HG02884 (cell line): ENCODE measurements around the gene EDRF1.
"Not testable (repeated sequence)": the region's sequence is repeated elsewhere in the genome, so short reads cannot be mapped to it uniquely, and the experiment has no call there.

Experiments
- ATAC-seq: cut with Tn5 transposase; IDR thresholded peaks from one replicate; pipeline ENCODE4 v1.9.1; 2021; ENCODE audit warnings: mild to moderate bottlenecking, moderate library complexity; ENCODE audit not compliant: unreplicated experiment

EDRF1 gene

GRCh38 chr10:125707541-125708468 is 11.7 kb upstream of the EDRF1 start:
- ATAC-seq: no peak

- no peak for ATAC-seq
Observed at GRCh38 chr10:125708971-125709503, 10.5 kb upstream of the EDRF1 start.

- ATAC-seq: no peak
Observed at GRCh38 chr10:125709553-125710474, 9.7 kb upstream of the EDRF1 start.

DNA sequence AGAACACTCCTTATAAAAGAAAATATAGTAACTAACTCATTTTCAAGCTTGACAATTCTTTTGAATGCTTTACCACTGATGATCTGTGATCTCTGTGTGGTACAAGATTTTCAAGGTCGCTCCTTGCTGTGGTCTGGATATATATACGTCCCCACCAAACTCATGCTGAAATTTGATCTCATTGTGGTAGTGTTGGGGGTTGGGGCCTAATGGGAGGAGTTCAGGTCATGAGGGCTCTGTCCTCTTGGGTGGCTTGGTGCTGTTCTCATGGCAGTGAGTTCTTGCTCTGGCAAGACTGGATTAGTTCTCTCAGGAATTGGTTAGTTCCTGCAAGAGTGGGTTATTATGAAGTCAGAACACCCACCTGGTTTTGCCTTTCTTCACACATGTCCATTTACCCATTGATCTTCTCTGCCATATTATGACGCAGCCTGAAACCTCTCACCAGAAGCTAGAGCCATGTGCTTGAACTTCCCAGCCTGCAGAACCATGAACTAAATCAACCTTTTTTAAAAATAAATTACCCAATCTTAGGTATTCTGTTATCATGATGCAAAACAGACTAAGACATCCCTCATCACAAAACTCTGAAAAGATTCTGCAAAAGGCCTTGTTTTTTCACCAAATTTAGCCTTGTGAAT is 8.3 kb upstream of the EDRF1 start:
- no peak for ATAC-seq

- not testable (repeated sequence) for ATAC-seq
Observed at GRCh38 chr10:125714728-125715127, 4.8 kb upstream of the EDRF1 start.

GRCh38 chr10:125720002-125720382 is 483 bp downstream of the EDRF1 start:
- ATAC-seq: no peak

GRCh38 chr10:125721035-125721434 is 1.5 kb downstream of the EDRF1 start:
- no peak for ATAC-seq

DNA sequence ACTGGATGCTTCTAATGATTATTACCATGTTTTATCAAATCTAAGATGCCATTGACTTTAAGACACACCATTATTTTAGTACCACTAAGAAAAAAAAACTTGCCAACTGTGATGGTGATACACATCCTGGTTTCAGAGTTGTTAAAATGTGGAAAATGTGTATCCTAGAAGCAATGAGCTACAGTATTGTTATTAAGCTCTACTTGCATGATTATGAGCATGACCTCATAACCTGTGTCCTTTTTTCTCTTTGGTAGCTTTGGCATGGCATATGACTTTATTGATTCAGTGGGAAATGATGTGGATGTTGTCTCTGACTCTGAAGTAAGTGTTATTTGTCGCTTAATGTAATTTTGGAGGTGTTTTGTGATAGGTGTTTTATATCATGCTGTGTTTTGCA is 3.3 kb downstream of the EDRF1 start:
- no peak for ATAC-seq

- no peak for ATAC-seq
Observed at GRCh38 chr10:125726914-125727313, 7.4 kb downstream of the EDRF1 start.

DNA sequence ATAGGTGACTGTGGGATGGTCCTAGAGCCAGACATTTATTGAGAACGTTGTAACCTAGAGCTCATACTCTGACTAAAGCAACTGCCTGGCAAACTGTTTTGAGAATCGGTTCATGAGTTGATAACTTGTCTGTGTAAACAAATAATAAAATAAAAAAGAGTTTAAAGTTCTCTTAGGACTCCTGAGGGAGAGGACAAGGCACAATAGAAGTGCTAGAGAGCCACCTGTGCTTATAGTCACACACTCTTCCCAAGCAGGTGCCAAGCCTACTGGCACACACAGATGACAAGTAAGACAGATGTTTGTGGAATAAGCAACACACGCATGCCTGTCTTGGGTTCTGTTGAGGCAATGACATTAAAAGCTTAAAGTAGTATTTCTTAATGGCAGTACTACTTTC is 7.9 kb downstream of the EDRF1 start:
- no peak for ATAC-seq

GRCh38 chr10:125734148-125734547 is 14.6 kb downstream of the EDRF1 start:
- ATAC-seq: no peak

- no peak for ATAC-seq
Observed at GRCh38 chr10:125734823-125735222, 15.3 kb downstream of the EDRF1 start.

DNA sequence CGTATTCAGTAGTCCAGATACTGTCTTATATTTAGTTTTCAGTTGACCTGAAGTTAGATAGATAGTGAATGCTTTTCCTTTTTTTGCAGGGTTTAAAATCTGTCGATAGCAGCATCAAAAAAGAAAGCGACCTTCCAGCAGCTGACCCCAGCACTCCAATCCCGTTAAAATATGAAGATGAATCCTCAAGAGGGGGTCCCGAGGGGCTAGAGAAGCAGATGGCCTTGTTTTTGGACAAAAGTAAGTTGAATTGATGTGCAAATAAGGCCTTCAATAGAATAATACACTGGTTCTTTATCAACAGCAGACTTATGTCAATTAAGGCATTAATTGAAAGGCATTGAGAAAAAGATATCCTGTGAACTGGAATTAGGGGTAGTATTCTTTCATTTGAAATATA is 18.7 kb downstream of the EDRF1 start:
- ATAC-seq: no peak

- no peak for ATAC-seq
Observed at GRCh38 chr10:125739994-125740679, 20.6 kb downstream of the EDRF1 start.

GRCh38 chr10:125742465-125742864 is 23.0 kb downstream of the EDRF1 start:
- no peak for ATAC-seq

- ATAC-seq: no peak
Observed at GRCh38 chr10:125744909-125745308, 25.4 kb downstream of the EDRF1 start.

DNA sequence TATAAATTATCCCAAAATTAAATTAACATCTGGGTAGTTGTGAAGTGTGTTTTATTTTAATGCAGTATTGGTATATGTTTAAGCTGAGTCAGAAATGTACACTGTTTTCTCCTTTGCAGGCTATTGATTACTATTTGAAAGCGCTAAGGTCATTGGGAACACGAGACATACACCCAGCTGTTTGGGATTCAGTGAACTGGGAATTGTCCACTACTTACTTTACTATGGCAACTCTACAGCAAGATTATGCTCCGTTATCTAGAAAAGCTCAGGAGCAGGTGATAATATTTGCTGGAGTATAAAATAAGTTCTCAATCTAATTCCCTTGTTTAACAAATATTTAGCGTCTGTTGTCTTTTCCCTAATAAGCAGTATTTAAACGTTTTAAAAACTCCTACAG is 27.9 kb downstream of the EDRF1 start:
- no peak for ATAC-seq

DNA sequence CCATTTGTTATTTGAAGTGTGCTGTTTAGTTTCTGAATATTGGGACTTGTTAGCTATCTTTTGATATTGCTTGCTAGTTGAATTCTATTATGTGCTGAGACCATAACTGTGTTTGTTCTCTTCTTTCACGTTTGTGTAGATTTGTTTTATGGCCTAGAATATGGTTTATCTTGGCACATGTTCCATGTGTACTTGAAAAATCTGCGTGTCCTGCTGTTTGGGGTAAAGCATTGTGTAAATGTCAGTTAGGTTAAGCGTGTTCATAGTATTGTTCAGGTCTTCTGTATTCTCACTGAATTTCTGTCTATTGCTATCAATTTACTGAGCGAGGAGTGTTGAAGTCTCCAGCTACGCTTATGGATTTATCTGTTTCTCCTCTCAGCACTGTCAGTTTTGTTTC is 36.7 kb downstream of the EDRF1 start:
- ATAC-seq: no peak

GRCh38 chr10:125756853-125757487 is 37.5 kb downstream of the EDRF1 start:
- ATAC-seq: no peak

GRCh38 chr10:125757742-125758141 is 38.2 kb downstream of the EDRF1 start:
- no peak for ATAC-seq
